Embryonic facial prominence (tissue), 1 donor: ENCODE measurements around the gene KISS1.
"Not testable (repeated sequence)": the region's sequence is repeated elsewhere in the genome, so short reads cannot be mapped to it uniquely, and the experiment has no call there.

Experiments used
- DNase-seq: peaks from one replicate; pipeline ENCODE4 v3.0.0-alpha.2; 2016; ENCODE audit errors: extremely low spot score

Gene KISS1

GRCh38 chr1:204196068-204196795 lies at the start of gene KISS1:
TSS of gene KISS1 (minus strand) at chr1:204196491. CDS start at chr1:204192876, 3,615 bp downstream.
- no peak for DNase-seq

GRCh38 chr1:204242920-204243319 lies 46.6 kb upstream of the KISS1 start:
- DNase-seq = no peak

- DNase-seq = no peak
Measured at GRCh38 chr1:204241914-204242313, 45.6 kb upstream of the KISS1 start.

GRCh38 chr1:204241050-204241449 lies 44.8 kb upstream of the KISS1 start:
- DNase-seq = no peak

- DNase-seq = no peak
Measured at GRCh38 chr1:204240233-204240632, 43.9 kb upstream of the KISS1 start.

GRCh38 chr1:204239401-204239800 lies 43.1 kb upstream of the KISS1 start:
- not testable (repeated sequence) for DNase-seq

GRCh38 chr1:204238520-204238919 lies 42.2 kb upstream of the KISS1 start:
- DNase-seq = not testable (repeated sequence)

GRCh38 chr1:204237515-204237914 lies 41.2 kb upstream of the KISS1 start:
- DNase-seq = not testable (repeated sequence)

- no peak for DNase-seq
Measured at GRCh38 chr1:204232526-204232925, 36.2 kb upstream of the KISS1 start.

GRCh38 chr1:204230211-204230610 lies 33.9 kb upstream of the KISS1 start:
- no peak for DNase-seq

- no peak for DNase-seq
Measured at GRCh38 chr1:204228896-204229295, 32.6 kb upstream of the KISS1 start.

GRCh38 chr1:204227996-204228785 lies 31.9 kb upstream of the KISS1 start:
- DNase-seq = no peak

- no peak for DNase-seq
Measured at GRCh38 chr1:204227351-204227750, 31.1 kb upstream of the KISS1 start.

GRCh38 chr1:204225841-204226735 lies 29.8 kb upstream of the KISS1 start:
- no peak for DNase-seq

- DNase-seq = no peak
Measured at GRCh38 chr1:204224655-204225054, 28.4 kb upstream of the KISS1 start.

GRCh38 chr1:204223129-204223860 lies 27.0 kb upstream of the KISS1 start:
- no peak for DNase-seq

GRCh38 chr1:204222764-204223055 lies 26.4 kb upstream of the KISS1 start:
- DNase-seq = no peak

- no peak for DNase-seq
Measured at GRCh38 chr1:204222006-204222763, 25.9 kb upstream of the KISS1 start.

- DNase-seq = no peak
Measured at GRCh38 chr1:204221271-204221670, 25.0 kb upstream of the KISS1 start.

- no peak for DNase-seq
Measured at GRCh38 chr1:204219971-204220616, 23.8 kb upstream of the KISS1 start.
